ENCODE measurements around the gene NRF1. TPM values are rescaled to one million over a fixed set of nuclear protein-coding genes. Genes with fewer than 3 reads are reported as not detected.

The NRF1 gene
- total and polyA plus RNA-seq, 9 donors = 11.5 to 33.5 (median 21.7) TPM

- intact Hi-C loops (cut with DNase I) = no loop called here
- TF ChIP-seq POLR2A (IDR thresholded peaks at IDR 0.05) (no peak), EP300 (IDR thresholded peaks at IDR 0.05) (no peak)
- TF ChIP-seq, protein P1, sequence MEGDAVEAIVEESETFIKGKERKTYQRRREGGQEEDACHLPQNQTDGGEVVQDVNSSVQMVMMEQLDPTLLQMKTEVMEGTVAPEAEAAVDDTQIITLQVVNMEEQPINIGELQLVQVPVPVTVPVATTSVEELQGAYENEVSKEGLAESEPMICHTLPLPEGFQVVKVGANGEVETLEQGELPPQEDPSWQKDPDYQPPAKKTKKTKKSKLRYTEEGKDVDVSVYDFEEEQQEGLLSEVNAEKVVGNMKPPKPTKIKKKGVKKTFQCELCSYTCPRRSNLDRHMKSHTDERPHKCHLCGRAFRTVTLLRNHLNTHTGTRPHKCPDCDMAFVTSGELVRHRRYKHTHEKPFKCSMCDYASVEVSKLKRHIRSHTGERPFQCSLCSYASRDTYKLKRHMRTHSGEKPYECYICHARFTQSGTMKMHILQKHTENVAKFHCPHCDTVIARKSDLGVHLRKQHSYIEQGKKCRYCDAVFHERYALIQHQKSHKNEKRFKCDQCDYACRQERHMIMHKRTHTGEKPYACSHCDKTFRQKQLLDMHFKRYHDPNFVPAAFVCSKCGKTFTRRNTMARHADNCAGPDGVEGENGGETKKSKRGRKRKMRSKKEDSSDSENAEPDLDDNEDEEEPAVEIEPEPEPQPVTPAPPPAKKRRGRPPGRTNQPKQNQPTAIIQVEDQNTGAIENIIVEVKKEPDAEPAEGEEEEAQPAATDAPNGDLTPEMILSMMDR (IDR thresholded peaks at IDR 0.05) = no peak
These were observed 73.3 kb downstream of the NRF1 start for GRCh38 chr7:129684777-129685176.

DNA sequence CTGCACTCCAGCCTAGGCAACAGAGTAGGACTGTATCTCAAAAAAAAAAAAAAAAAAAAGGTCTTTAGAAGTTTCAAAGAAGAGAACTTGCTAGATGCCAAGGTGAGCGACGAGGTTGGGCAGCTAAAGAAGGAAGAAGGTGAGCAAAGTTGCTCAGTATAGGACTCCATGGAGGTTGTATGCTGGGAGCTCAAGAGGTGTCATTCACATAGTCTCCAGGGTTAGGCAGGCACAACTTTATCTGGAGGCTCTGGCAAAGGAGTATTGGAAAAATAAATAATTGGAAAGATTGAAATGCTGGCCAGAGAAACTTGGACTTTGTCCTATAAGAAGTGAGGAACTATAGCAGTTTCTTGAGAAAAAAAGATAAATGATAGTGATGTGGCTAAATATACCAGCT lies 74.5 kb downstream of the NRF1 start:
- Histone ChIP-seq H3K4me3 (no peak overlapping the region), H3K9me3 (no peaks in the 10 kb centered on the region), H3K27me3 (no peaks in the 10 kb centered on the region), H3K4me1 (ENCODE audit: insufficient read depth) (no peaks in the 10 kb centered on the region), H3K36me3 (no peaks in the 10 kb centered on the region), H3K27ac (no peak overlapping the region)
- no peak for DNase-seq
- WGBS, 3 donors = 87 to 100% (median 97%) methylated on average over 2 of the region's 2 CpGs
- TF ChIP-seq, protein P1 (IDR thresholded peaks at IDR 0.05) = no peak
- TF ChIP-seq EP300 (IDR thresholded peaks at IDR 0.05) (no peak), POLR2A (IDR thresholded peaks at IDR 0.05) (no peak)
- intact Hi-C loops (cut with DNase I) = no loop called here

More at GRCh38 chr7:129684777-129685176, 73.3 kb downstream of the NRF1 start:
- H3K36me3 ChIP-seq = no peaks in the 10 kb centered on the region
- no peak overlapping the region for H3K4me3 ChIP-seq
- no peaks in the 10 kb centered on the region for H3K4me1 ChIP-seq (ENCODE audit: insufficient read depth)
- no peak for DNase-seq
- no peaks in the 10 kb centered on the region for H3K27me3 ChIP-seq
- WGBS, 3 donors = 93 to 95% (median 93%) methylated on average over 1 of the region's 1 CpG
- H3K27ac ChIP-seq = no peak overlapping the region
- no peaks in the 10 kb centered on the region for H3K9me3 ChIP-seq

- Histone ChIP-seq H3K4me3 (no peak overlapping the region), H3K36me3 (no peaks in the 10 kb centered on the region), H3K4me1 (ENCODE audit: insufficient read depth) (no peaks in the 10 kb centered on the region), H3K27me3 (no peaks in the 10 kb centered on the region), H3K27ac (no peak overlapping the region), H3K9me3 (no peaks in the 10 kb centered on the region)
- WGBS, 3 donors = 91 to 96% (median 96%) methylated on average over 5 of the region's 5 CpGs
- no peak for TF ChIP-seq EP300 (IDR thresholded peaks at IDR 0.05)
- TF ChIP-seq POLR2A (IDR thresholded peaks at IDR 0.05) = no peak
- TF ChIP-seq, protein P1 (IDR thresholded peaks at IDR 0.05) = no peak
- no peak for DNase-seq
- intact Hi-C loops (cut with DNase I) = no loop called here
These were observed 77.1 kb downstream of the NRF1 start for GRCh38 chr7:129688503-129689222.

DNA sequence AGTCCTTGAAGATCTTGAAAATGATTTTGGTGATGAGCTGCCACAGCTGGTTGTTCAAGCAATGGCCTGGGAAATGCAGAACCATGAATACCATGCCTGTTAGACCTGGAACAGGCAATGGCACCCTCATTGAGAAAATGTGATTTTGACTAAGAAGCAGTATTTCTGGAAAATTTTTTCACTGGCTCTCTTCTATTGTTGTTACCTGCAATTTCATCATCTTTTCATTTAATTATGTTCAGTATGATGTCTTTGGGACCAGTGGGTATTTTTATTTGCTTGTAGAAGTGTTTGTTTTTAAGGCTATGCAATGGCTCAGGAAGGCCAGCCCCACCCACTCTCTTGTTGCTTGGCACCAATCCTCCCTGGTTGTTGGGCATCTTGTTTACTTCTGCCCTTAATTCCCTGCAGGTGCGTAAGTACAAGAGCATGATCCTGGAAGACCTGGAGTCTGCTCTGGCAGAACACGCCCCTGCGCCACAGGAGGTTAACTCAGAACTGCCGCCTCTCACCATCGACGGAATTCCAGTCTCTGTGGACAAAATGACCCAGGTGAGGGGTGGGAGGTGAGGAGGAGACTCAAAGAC lies 78.6 kb downstream of the NRF1 start:
- DNase-seq = no peak
- TF ChIP-seq, protein P1 (IDR thresholded peaks at IDR 0.05) = no peak
- no peak overlapping the region for H3K27ac ChIP-seq
- H3K27me3 ChIP-seq = no peaks in the 10 kb centered on the region
- intact Hi-C loops (cut with DNase I) = no loop called here
- H3K4me1 ChIP-seq (ENCODE audit: insufficient read depth) = no peaks in the 10 kb centered on the region
- 96 to 99% (median 97%) methylated on average over 6 of the region's 6 CpGs for WGBS, 3 donors
- H3K4me3 ChIP-seq = no peak overlapping the region
- H3K36me3 ChIP-seq = no peaks in the 10 kb centered on the region
- no peaks in the 10 kb centered on the region for H3K9me3 ChIP-seq

Measured in ovary (tissue), 9 donors.